WI38 (cell line): ENCODE data around the gene ZBTB18.

ENCODE experiments used
- H3K4me3 ChIP-seq: 2 replicates; pipeline ENCODE4 v1.5.1; 2011; ENCODE audit warnings: low read depth, mild to moderate bottlenecking, control low read depth, low read length
- CTCF ChIP-seq: IDR thresholded peaks from 2 replicates; pipeline ENCODE4 v1.5.1; 2012; ENCODE audit warnings: low read depth, mild to moderate bottlenecking, control low read depth, low read length

Gene ZBTB18

GRCh38 chr1:244064621-244065020, 13.5 kb downstream of the ZBTB18 start:
- TF ChIP-seq CTCF: no peak
- no peak overlapping the region for H3K4me3 ChIP-seq

DNA sequence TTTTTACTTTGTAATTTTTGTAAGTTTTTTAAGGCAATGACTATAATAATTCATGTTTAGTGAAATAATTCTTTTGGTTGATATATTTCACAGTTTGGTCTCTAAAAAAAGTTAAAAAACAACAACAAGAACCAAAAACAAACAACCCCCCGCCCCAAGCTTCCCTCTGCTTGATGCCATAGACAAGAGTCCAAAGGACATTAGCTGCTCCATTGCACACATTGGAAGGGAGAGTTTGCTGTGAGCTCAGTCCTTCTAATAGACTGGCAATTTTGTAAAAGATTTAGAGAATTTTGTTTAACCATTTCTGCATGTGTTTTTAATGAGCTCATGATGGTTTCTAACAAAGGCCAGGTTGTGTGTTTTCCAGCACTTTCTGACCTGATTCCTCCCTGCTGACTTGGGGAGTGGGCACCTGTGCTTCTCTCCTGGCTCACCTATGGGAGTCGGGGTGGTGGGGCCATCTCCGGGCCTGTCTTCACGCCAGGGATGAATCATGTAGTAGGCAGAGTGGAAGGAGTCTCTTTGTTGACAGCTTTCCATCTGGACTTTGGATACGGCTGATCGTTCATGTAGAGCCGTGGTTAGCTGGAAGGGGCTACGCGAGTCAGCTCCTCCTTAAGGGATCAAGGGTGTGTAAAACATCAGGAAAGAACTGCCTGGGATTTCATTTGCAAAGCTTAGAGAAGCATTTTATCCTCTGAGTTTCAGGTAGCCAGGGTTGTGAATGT, 14.1 kb downstream of the ZBTB18 start:
- H3K4me3 ChIP-seq: no peak overlapping the region
- no peak for TF ChIP-seq CTCF

GRCh38 chr1:244065960-244066388, 14.9 kb downstream of the ZBTB18 start:
- TF ChIP-seq CTCF: no peak
- H3K4me3 ChIP-seq: no peak overlapping the region

GRCh38 chr1:244066954-244067716, 16.1 kb downstream of the ZBTB18 start:
- TF ChIP-seq CTCF: no peak
- H3K4me3 ChIP-seq: no peak overlapping the region

DNA sequence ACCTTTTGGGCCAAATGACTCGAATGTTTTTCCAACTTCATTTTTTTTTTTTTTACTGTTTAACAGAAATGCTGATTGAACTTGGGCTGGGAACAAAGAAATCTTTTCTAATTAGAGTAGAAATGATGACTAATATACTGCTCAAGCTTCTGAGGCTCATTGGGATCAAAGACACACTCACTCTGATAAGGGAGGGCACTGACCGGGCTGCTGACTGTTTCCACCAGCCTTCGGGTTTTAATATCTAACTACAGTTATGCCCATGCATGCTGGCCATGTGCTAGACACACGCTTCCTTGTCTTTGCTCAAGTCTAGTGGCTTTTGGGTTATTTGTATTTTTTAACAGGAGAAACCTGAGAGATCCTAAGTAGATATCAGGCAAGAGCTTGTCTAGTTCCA, 16.8 kb downstream of the ZBTB18 start:
- H3K4me3 ChIP-seq: no peak overlapping the region
- no peak for TF ChIP-seq CTCF

DNA sequence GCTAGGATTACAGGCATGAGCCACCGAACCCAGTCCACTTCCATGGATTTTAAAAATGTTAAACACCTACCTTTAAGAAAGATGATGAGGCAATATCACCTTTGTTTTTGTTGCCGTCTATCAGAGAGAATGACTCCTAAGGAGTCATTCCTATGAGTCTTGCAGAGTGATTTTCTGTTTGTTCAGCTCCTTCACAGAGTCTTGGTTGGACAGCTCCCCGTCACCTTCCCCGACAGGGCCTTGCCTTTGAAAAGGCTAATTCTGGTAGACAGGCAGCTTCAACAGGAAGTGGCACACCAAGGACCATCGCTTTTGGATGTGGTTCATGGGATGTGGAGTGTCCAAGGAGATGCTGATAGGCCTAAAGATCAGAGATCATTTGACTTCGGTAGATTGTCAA, 17.5 kb downstream of the ZBTB18 start:
- H3K4me3 ChIP-seq: no peak overlapping the region
- TF ChIP-seq CTCF: no peak

DNA sequence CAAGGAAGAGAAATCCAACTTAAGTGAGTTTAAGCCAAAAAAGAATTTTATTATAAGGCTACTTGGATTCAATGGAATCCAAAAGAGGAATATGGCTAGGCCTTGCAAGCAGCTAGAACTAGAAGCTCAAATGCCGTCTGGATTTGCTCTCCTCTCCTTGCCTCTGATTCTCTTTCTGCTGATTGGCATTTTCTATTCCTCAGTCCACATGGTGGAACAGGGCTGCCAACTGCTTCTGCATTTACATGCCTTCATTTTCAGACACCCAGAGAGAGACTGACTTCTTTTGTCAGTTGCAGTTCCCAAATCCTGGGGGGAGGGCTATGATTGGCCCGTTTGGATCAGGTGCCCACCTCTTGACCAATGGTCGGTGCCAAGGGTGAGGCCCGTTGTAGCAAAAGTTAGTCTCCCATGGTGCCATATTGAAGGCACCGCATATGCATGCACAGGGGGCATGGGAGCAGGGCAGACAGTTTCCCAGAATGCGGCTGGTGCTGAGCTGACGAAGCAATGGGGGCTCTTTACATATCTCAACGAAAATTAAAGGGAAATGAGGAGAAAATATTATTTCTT, 18.3 kb downstream of the ZBTB18 start:
- no peak for TF ChIP-seq CTCF

More for the DNA sequence above, 18.3 kb downstream of the ZBTB18 start:
- H3K4me3 ChIP-seq: no peak overlapping the region
